GM21367 (cell line): ENCODE results near the gene MC1R.

Experiments
- ATAC-seq: cut with Tn5 transposase; IDR thresholded peaks from one replicate; pipeline ENCODE4 v1.9.1; 2021; ENCODE audit not compliant: unreplicated experiment

Gene MC1R

GRCh38 chr16:89895482-89896250, 23.0 kb upstream of the MC1R start:
- ATAC-seq = no peak

GRCh38 chr16:89897204-89897603, 21.5 kb upstream of the MC1R start:
- no peak for ATAC-seq

GRCh38 chr16:89898201-89898967, 20.3 kb upstream of the MC1R start:
- ATAC-seq = no peak

- ATAC-seq = no peak
Measured at GRCh38 chr16:89899879-89900481, 18.7 kb upstream of the MC1R start.

GRCh38 chr16:89900885-89901284, 17.8 kb upstream of the MC1R start:
- no peak for ATAC-seq

GRCh38 chr16:89902980-89903379, 15.7 kb upstream of the MC1R start:
- ATAC-seq = no peak

- no peak for ATAC-seq
Measured at GRCh38 chr16:89903908-89904515, 14.7 kb upstream of the MC1R start.

- ATAC-seq = no peak
Measured at GRCh38 chr16:89904606-89905510, 13.8 kb upstream of the MC1R start.

- ATAC-seq = no peak
Measured at GRCh38 chr16:89905511-89906139, 13.0 kb upstream of the MC1R start.

- no peak for ATAC-seq
Measured at GRCh38 chr16:89906140-89907025, 12.3 kb upstream of the MC1R start.

- ATAC-seq = no peak
Measured at GRCh38 chr16:89907055-89907814, 11.4 kb upstream of the MC1R start.

GRCh38 chr16:89908236-89908635, 10.4 kb upstream of the MC1R start:
- ATAC-seq = no peak

- no peak for ATAC-seq
Measured at GRCh38 chr16:89909777-89910716, 8.6 kb upstream of the MC1R start.

GRCh38 chr16:89910717-89911354, 7.8 kb upstream of the MC1R start:
- ATAC-seq = no peak

GRCh38 chr16:89911375-89911774, 7.3 kb upstream of the MC1R start:
- no peak for ATAC-seq

GRCh38 chr16:89912143-89912542, 6.5 kb upstream of the MC1R start:
- ATAC-seq = no peak

- ATAC-seq = no peak
Measured at GRCh38 chr16:89912627-89913026, 6.0 kb upstream of the MC1R start.
